HL-60 (cell line): ENCODE measurements around the gene ABCC1.
"Not testable (repeated sequence)": the region's sequence is repeated elsewhere in the genome, so short reads cannot be mapped to it uniquely, and the experiment has no call there.

Experiments used
- DNase-seq, 2 experiments: peaks; one replicate each; pipeline ENCODE4 v3.0.0-alpha.2; 2010 to 2020; ENCODE audit warnings: low read depth in 1 of 2, low spot score in 1 of 2
- H3K27ac ChIP-seq: fragments of 250-450 bp; sonication (Bioruptor Pico); replicated peaks from 2 replicates; pipeline ENCODE4 v1.5.1; 2020; ENCODE audit warnings: mild to moderate bottlenecking, moderate library complexity
- H3K27me3 ChIP-seq: fragments of 250-450 bp; sonication (Bioruptor Pico); 2 replicates; pipeline ENCODE4 v1.5.1; 2021; ENCODE audit warnings: mild to moderate bottlenecking, moderate library complexity; ENCODE audit not compliant: insufficient read depth, poor library complexity, severe bottlenecking
- H3K4me3 ChIP-seq: replicated peaks from 2 replicates; pipeline ENCODE4 v1.5.1; 2011; ENCODE audit warnings: mild to moderate bottlenecking, control low read depth, low read length; ENCODE audit not compliant: insufficient read depth
- GABPA ChIP-seq: IDR thresholded peaks from 2 replicates; pipeline ENCODE4 v1.6.1; 2012; ENCODE audit warnings: low read depth
- POLR2AphosphoS5 ChIP-seq: IDR thresholded peaks from 2 replicates; pipeline ENCODE4 v1.6.1; 2012; ENCODE audit warnings: low read depth
- SPI1 ChIP-seq: IDR thresholded peaks from 2 replicates; pipeline ENCODE4 v1.6.1; 2012; ENCODE audit warnings: low read depth, mild to moderate bottlenecking, borderline replicate concordance
- TF ChIP-seq, protein P1 (sequence below): IDR thresholded peaks from one replicate; pipeline ENCODE4 v1.5.1; 2011; ENCODE audit warnings: low read length, control low read depth, inconsistent platforms; ENCODE audit not compliant: insufficient read depth
- TF ChIP-seq, protein P2 (sequence below): IDR thresholded peaks from 2 replicates; pipeline ENCODE4 v1.6.1; 2012; ENCODE audit warnings: low read depth; ENCODE audit not compliant: insufficient replicate concordance

ABCC1 gene

DNA sequence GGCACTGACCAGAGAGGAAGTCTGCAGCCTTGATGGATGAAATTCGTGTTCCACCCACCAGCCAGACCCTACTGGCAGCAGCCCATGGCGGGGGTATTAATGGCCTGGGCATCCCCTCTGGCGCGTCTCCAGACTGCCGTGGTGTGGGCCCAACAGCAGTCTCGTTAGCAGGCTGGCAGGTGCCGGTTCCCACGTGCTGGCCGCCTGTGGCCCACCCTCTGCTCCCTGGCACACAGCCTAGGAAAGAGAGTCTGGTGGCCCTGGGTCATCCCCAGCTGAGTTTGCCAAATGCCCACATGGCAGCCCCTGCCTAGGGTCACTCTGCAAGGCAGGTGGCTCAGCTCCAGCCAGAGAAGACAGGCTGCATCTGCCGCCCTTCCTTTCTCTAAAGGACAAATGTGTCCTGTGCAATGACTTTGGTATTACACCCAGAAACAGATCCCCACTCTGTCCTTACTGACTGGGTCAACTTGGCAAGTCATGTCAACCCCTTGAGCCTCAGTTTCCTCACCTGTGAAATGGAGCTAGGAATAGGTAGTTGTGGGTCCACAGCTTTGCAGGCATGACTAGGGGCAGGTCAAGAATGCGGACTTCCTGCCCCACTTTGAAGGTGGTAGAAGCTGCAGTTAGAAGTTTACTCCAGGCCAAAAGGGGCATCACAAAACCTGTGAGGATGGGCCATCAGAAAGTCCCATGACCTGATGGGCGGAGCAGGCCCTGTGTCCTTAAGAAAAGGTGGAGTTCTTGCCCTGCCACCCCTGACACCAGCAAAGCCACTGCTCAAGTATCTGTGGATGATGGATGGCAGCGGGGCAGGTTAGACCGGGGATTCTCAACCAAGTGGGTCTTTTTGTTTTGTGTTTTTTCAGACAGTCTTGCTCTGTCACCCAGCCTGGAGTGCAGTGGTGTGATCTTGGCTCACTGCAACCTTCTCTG, 197.2 kb downstream of the ABCC1 start:
- H3K27me3 ChIP-seq: no peaks in the 10 kb centered on the region
- DNase-seq: no peak
- no peak overlapping the region for H3K27ac ChIP-seq
- H3K4me3 ChIP-seq: no peak overlapping the region
- TF ChIP-seq, protein P1, sequence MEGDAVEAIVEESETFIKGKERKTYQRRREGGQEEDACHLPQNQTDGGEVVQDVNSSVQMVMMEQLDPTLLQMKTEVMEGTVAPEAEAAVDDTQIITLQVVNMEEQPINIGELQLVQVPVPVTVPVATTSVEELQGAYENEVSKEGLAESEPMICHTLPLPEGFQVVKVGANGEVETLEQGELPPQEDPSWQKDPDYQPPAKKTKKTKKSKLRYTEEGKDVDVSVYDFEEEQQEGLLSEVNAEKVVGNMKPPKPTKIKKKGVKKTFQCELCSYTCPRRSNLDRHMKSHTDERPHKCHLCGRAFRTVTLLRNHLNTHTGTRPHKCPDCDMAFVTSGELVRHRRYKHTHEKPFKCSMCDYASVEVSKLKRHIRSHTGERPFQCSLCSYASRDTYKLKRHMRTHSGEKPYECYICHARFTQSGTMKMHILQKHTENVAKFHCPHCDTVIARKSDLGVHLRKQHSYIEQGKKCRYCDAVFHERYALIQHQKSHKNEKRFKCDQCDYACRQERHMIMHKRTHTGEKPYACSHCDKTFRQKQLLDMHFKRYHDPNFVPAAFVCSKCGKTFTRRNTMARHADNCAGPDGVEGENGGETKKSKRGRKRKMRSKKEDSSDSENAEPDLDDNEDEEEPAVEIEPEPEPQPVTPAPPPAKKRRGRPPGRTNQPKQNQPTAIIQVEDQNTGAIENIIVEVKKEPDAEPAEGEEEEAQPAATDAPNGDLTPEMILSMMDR: no peak
- TF ChIP-seq GABPA (no peak), POLR2AphosphoS5 (no peak), SPI1 (no peak)
- TF ChIP-seq, protein P2, sequence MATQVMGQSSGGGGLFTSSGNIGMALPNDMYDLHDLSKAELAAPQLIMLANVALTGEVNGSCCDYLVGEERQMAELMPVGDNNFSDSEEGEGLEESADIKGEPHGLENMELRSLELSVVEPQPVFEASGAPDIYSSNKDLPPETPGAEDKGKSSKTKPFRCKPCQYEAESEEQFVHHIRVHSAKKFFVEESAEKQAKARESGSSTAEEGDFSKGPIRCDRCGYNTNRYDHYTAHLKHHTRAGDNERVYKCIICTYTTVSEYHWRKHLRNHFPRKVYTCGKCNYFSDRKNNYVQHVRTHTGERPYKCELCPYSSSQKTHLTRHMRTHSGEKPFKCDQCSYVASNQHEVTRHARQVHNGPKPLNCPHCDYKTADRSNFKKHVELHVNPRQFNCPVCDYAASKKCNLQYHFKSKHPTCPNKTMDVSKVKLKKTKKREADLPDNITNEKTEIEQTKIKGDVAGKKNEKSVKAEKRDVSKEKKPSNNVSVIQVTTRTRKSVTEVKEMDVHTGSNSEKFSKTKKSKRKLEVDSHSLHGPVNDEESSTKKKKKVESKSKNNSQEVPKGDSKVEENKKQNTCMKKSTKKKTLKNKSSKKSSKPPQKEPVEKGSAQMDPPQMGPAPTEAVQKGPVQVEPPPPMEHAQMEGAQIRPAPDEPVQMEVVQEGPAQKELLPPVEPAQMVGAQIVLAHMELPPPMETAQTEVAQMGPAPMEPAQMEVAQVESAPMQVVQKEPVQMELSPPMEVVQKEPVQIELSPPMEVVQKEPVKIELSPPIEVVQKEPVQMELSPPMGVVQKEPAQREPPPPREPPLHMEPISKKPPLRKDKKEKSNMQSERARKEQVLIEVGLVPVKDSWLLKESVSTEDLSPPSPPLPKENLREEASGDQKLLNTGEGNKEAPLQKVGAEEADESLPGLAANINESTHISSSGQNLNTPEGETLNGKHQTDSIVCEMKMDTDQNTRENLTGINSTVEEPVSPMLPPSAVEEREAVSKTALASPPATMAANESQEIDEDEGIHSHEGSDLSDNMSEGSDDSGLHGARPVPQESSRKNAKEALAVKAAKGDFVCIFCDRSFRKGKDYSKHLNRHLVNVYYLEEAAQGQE: no peak

DNA sequence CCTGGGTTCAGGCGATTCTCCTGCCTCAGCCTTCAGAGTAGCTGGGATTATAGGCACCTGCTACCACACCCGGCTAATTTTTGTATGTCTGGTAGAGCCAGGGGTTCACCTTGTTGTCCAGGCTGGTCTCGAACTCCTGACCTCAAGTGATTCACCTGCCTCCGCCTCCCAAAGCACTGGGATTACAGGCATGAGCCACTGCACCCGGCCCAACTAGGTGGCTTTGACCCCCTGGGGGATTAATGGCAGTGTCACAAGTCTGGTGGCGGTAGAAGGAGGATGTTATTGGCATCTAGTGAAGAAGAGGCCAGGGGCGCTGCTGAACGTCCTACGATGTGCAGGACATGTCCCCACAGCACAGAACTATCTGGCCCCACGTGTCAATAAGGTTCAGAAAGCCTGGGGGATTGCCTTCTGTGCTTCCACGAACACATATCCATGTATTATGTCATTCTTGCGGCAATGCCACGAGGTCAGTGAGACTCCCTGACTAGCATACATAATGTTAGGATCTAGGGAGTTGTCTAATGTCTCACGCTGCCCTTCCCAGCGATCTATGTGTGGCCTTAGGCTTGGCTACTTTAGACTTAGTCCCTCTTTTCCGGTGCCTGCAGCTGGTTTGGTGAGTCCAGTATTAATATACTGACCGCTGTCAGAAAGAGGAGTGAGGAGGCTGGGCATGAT, 198.0 kb downstream of the ABCC1 start:
- Histone ChIP-seq H3K4me3 (no peak overlapping the region), H3K27me3 (no peaks in the 10 kb centered on the region), H3K27ac (no peak overlapping the region)
- DNase-seq: no peak
- TF ChIP-seq, protein P1: no peak
- TF ChIP-seq POLR2AphosphoS5: no peak
- TF ChIP-seq SPI1: no peak
- TF ChIP-seq, protein P2: no peak
- TF ChIP-seq GABPA: no peak

DNA sequence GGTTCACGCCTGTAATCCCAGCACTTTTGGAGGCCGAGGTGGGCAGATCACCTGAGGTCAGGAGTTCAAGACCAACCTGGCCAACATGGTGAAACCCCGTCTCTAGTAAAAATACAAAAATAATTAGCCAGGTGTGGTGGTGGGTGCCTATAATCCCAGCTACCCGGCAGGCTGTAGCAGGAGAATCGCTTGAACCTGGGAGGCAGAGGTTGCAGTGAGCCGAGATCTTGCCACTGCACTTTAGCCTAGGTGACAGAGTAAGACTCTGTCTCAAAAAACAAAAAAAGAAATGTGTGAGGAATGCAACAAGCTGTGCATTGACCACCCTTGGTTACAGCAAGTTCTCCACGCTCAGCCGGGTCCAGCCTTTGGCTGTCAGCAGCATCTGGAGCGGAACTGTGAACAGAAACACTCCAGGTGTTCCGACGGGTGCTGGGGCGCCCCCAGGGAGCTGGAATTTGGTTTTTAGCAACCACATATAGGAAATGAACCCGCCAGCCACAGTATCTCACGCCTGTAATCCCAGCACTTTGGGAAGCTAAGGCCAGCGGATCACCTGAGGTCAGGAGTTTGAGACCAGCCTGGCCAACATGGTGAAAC, 198.7 kb downstream of the ABCC1 start:
- H3K27me3 ChIP-seq, DNase-seq, H3K4me3 ChIP-seq, H3K27ac ChIP-seq: not testable (repeated sequence)

DNA sequence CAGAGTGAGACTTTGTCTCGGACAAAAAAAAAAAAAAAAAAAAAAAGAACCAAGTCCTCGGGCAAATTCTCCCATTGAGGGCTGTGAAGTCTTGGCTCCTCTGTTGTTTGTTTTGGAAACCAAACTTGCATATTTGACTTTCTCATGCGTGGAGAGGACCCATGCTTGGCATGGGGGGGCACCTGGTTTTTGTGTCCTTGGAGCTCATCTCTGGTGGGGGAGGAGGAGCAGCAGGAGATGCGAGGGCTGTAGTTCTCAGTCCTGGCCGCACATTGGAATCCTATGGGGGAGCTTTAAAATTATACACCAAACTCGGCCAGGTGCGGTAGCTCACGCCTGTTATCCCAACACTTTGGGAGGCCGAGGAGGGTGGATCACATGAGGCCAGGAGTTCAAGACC, 199.3 kb downstream of the ABCC1 start:
- Histone ChIP-seq H3K27ac (no peak overlapping the region), H3K27me3 (no peaks in the 10 kb centered on the region), H3K4me3 (no peak overlapping the region)
- no peak for DNase-seq
- TF ChIP-seq SPI1: no peak
- TF ChIP-seq, protein P2: no peak
- TF ChIP-seq GABPA: no peak
- TF ChIP-seq POLR2AphosphoS5: no peak
- TF ChIP-seq, protein P1: no peak
